ES-I3 (cell line): ENCODE measurements around the gene ATG5.
A peak's percentile ranks its signal among the peaks of the same experiment; 100 is the strongest.

Source experiments
- H3K36me3 ChIP-seq: 2 replicates; pipeline ENCODE4 v1.6.1; 2013; ENCODE audit warnings: mild to moderate bottlenecking, low read length, control low read depth, moderate library complexity; ENCODE audit not compliant: insufficient read depth
- H3K4me1 ChIP-seq: 2 replicates; pipeline ENCODE4 v1.6.1; 2013; ENCODE audit warnings: mild to moderate bottlenecking, control low read depth, low read length; ENCODE audit not compliant: insufficient read depth
- H3K9ac ChIP-seq: 2 replicates; pipeline ENCODE4 v1.6.1; 2013; ENCODE audit warnings: low read depth, mild to moderate bottlenecking, low read length, moderate library complexity
- H3K9me3 ChIP-seq: 2 replicates; pipeline ENCODE4 v1.6.1; 2013; ENCODE audit warnings: mild to moderate bottlenecking, low read length, moderate library complexity; ENCODE audit not compliant: control insufficient read depth, insufficient read depth

ATG5 gene

DNA sequence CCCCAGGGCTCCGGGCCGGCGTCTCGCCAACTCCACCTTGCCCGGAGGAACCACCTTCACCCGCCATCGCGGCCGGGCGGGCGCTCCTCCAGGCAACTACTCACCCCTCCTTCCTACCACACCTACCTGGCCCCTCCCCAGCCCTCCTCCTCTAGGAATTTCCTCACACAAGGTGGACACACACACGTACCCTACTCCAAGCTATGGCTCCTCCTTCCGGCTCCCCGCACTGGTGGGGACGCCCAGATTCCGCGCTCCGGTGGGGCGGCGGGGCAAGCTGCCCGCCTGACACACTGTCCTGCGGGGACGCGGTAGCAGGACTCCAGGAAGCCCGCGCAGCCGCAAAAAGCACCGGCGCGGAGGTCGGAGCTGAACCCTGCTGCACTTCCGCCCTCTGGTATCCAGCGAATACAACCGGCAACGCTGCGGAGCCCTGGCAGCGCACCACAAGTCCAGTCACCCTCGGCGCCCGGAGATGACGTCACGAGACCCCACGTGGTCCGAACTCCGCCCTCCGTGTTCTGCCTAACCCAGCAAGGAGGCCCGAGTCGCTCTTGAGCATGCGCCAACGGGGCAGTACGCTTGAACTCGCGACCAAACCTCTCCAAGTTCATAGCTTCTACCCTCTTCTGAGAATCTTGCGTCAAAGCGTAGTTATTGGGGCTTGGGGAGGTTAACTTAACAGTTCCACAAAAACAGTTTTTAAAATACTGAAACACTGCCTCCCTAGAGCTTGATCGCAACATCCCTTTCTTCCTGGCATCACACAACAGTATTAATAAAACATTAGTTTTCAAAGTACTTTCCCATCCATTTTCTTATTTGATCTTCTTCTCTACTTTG, at the start of gene ATG5:
TSS of gene ATG5 (minus strand) at position 425 of the 843 bp plus-strand sequence. CDS start 9,552 bp downstream, outside the sequence.
- Histone ChIP-seq H3K36me3 (no peaks in the 10 kb centered on the region), H3K9me3 (no peaks in the 10 kb centered on the region; the same call in 1 of the 2 replicates), H3K9ac (peak within 1 kb of the TSS; percentile 91), H3K4me1 (peaks cover 7% of the 10 kb centered on the region; the same call in 1 of the 2 replicates)

- Histone ChIP-seq H3K9ac (no peak overlapping the region), H3K9me3 (no peaks in the 10 kb centered on the region), H3K36me3 (no peaks in the 10 kb centered on the region), H3K4me1 (no peaks in the 10 kb centered on the region; the same call in 1 of the 2 replicates)
Observed at GRCh38 chr6:106373502-106374239, 48.1 kb upstream of the ATG5 start.

DNA sequence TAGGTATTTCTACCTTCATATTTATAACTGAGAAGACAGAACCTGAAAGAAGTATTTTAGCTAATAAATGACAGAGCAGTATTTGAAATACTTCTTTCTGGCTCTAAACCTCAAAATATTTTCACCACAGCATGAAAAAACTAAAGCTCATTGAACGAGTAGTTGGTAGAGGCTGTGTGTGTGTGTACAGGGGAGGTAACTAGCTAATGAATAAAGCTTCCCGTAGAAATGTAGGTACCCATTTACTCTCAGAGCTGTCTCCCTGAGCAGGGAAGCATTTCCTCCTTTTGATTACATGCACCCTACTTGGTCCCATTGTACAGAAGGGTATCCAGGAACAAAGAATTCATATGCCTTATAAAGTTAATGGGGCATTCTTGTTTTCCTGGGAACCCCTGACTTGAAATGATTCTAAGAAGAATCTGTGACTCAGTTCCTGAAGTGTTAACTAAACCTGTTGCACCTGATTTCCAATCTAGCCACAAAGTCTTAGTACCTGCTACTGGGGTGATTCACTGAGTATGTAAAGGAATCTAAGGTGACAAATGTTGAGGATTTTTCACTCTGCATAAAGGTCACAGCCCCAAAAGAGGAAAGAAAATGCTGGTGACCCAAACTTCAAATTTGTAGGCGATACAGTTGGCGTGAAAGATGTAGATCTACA, 47.4 kb upstream of the ATG5 start:
- H3K9ac ChIP-seq, result no peak overlapping the region
- no peaks in the 10 kb centered on the region; the same call in 1 of the 2 replicates for H3K4me1 ChIP-seq
- H3K9me3 ChIP-seq, result no peaks in the 10 kb centered on the region
- no peaks in the 10 kb centered on the region for H3K36me3 ChIP-seq

- H3K36me3 ChIP-seq, result no peaks in the 10 kb centered on the region
- H3K9me3 ChIP-seq, result no peaks in the 10 kb centered on the region
- no peaks in the 10 kb centered on the region; the same call in 1 of the 2 replicates for H3K4me1 ChIP-seq
- H3K9ac ChIP-seq, result no peak overlapping the region
Observed at GRCh38 chr6:106370639-106371038, 45.1 kb upstream of the ATG5 start.

GRCh38 chr6:106369739-106370138, 44.2 kb upstream of the ATG5 start:
- no peaks in the 10 kb centered on the region for H3K36me3 ChIP-seq
- H3K9ac ChIP-seq, result no peak overlapping the region
- H3K9me3 ChIP-seq, result no peaks in the 10 kb centered on the region
- no peaks in the 10 kb centered on the region; the same call in 1 of the 2 replicates for H3K4me1 ChIP-seq

DNA sequence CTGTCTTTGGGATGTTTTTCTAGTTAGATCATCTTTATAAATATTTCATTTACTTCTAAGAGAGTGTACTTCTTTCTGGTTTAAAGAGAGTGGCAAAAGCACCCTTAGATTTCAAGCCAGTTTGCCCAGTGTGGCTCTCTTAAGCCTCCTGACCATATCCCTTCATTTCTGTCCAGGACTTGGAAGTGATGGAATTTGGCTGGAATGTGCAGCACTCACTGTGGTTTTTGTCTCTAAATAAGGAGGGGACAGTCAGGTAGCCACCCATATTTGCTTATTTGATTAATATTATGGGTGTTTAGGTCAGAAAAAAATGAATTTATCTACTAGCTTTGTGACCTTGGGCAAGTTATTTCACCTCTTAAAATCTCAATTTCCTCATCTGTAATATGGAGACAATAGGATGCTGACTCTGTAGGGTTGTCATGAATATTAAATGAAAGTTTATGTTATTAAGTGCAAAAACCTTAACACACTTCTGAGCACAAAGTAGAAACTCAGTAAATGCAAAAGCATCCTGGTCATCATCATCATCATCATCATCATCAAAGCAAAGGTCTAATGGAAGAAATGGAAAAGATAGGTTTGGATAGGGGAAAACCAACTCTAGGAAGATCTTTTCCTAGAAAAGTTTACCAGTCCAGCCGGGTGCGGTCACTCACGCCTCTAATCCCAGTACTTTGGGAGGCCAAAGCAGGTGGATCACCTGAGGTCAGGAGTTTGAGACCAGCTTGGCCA, 38.0 kb upstream of the ATG5 start:
- no peaks in the 10 kb centered on the region for H3K4me1 ChIP-seq
- H3K9me3 ChIP-seq, result no peaks in the 10 kb centered on the region
- no peak overlapping the region for H3K9ac ChIP-seq
- no peaks in the 10 kb centered on the region for H3K36me3 ChIP-seq

- Histone ChIP-seq H3K9ac (peak overlapping the region; percentile 81), H3K4me1 (no peaks in the 10 kb centered on the region), H3K36me3 (no peaks in the 10 kb centered on the region), H3K9me3 (no peaks in the 10 kb centered on the region)
Observed at GRCh38 chr6:106360989-106361430, 35.5 kb upstream of the ATG5 start.

DNA sequence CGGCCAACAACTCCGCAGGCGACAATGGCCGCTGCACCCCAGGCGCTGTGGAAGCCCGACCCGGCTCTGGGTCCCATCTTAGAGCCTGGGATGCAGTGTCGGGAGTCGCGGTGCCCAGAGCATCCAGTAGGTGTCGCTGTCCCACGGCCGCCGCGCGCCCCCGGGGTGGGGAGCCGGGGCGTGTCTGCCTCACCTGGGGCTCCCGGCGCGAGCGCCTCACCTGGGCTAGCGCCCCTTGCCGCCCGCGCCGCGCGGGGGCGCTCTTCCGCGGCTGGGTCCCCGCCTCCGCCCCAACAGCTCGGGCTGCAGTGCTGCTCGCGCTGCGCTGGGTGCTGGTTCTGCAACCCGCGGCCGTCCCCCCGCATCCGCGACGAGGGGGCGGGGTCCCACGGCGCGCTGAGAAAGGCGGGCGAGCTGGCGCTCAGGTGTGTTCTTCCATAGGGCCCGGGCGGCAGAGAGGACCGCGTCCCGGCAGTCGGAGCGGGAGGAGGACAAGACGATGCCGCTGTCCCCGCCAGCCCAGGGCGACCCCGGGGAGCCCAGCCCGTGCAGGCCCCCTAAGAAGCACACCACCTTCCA, 34.9 kb upstream of the ATG5 start, which contains the start of gene CRYBG1:
TSS of gene CRYBG1 (plus strand) at position 308 of the 579 bp plus-strand sequence. CDS start at position 500, 192 bp downstream.
- Histone ChIP-seq H3K4me1 (no peaks in the 10 kb centered on the region), H3K9ac (peak within 1 kb of the TSS; percentile 81), H3K9me3 (no peaks in the 10 kb centered on the region), H3K36me3 (no peaks in the 10 kb centered on the region)

GRCh38 chr6:106359959-106360409, 34.4 kb upstream of the ATG5 start:
- Histone ChIP-seq H3K36me3 (no peaks in the 10 kb centered on the region), H3K9me3 (no peaks in the 10 kb centered on the region), H3K9ac (peak overlapping the region; percentile 19; the same call in 1 of the 2 replicates), H3K4me1 (no peaks in the 10 kb centered on the region)

DNA sequence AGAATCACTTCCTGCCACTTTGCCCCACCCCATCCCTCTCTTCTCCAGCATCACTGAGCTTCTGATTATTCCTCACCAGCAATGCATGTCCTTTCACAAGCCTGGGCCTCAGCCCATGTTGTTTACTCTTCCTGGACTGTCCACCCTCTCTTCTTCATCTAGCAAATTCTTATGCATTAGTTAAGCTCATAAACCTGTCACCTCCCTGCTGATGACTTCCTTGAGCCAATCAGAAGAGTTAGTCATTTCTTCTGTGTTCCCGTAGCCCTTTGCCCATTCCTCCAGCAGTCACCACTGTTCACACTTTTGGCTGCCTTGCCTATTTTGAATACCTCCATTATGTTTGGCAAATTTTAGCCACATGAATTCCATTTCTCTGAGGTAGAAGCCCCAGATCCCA, 30.8 kb upstream of the ATG5 start:
- Histone ChIP-seq H3K4me1 (no peaks in the 10 kb centered on the region), H3K9ac (no peak overlapping the region), H3K36me3 (no peaks in the 10 kb centered on the region), H3K9me3 (no peaks in the 10 kb centered on the region)

DNA sequence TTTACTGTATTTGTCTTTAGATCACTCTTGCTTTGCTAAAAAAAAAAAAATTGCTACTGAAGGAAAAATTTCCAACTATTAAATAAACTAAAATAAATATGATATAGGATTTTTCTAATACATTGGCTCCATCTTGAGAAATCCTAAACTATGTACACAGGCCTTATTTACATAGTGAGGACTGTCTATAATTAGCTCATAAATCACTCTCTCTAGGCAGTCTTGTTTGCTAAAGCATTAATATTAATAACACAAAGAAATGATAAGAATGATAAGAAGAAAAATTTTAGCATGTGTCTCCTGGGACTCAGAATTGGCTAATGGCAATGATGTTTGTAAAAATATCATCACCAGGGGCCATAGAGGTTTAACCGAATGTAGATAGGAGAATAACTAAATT, 21.7 kb upstream of the ATG5 start:
- Histone ChIP-seq H3K9me3 (no peaks in the 10 kb centered on the region), H3K4me1 (no peaks in the 10 kb centered on the region), H3K36me3 (no peaks in the 10 kb centered on the region), H3K9ac (no peak overlapping the region)

DNA sequence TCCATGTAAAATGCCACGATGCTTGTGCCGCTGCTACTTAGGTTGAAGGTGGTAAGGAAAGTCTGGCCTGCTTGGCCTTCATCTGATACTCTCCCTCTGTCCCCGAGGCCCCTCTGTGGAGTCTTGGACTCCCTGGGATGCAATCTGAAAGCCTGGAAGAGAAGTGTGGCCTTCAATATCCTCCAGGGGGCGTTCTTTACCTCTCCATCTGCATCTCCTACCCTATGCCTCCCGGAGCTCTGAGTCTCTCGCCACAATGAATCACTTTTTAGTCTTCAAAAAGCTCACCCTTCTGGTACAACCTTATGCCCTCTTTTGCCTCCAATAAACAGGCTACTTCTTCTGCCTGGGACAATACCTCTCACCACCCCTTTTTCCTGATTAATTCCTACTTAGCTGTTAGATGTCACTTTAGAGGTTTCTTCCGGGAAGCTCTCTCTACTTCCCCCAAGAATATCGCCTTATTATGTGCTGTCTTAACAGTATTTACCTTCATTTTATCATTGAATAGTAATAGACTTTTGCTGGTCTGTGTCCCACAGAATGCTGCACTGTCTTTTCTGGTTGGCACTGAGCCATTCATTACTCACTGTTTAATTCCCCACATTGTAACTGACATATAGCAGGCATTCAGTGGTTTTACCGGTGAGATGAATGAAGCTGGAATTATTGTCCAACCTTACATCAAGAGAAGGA, 13.9 kb upstream of the ATG5 start:
- no peak overlapping the region for H3K9ac ChIP-seq
- no peaks in the 10 kb centered on the region for H3K4me1 ChIP-seq
- H3K9me3 ChIP-seq, result no peaks in the 10 kb centered on the region
- no peaks in the 10 kb centered on the region for H3K36me3 ChIP-seq
